ENCODE results near the gene CSTF1. TPM values are rescaled to one million over a fixed set of nuclear protein-coding genes. Genes with fewer than 3 reads are reported as not detected.

CSTF1 gene
- total and polyA plus RNA-seq, 2 of the 8 experiments (the other 6 are each of a cell fraction or from before 2014, with no cell fraction given), result 59.4 to 83.5 TPM

DNA sequence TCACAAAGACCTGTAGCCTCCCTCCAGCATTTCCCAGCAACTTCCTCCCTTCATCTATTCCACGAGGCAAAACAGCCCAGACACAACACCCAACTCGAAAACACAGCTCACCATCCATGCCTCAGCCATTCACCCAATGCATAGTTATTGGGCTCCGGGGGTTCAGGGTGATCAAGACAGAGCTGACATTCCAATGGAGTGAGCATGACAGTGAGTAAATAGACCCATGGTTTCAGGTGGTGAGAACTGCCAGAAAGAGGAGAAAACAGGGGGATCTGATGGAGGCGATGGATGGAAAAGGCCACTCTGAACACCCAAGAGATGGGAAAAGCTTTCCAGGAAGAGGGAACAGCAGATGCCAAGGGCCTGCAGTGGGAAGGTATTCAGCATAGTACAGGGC is 25.5 kb downstream of the CSTF1 start (continued):
- TF ChIP-seq, protein P1, sequence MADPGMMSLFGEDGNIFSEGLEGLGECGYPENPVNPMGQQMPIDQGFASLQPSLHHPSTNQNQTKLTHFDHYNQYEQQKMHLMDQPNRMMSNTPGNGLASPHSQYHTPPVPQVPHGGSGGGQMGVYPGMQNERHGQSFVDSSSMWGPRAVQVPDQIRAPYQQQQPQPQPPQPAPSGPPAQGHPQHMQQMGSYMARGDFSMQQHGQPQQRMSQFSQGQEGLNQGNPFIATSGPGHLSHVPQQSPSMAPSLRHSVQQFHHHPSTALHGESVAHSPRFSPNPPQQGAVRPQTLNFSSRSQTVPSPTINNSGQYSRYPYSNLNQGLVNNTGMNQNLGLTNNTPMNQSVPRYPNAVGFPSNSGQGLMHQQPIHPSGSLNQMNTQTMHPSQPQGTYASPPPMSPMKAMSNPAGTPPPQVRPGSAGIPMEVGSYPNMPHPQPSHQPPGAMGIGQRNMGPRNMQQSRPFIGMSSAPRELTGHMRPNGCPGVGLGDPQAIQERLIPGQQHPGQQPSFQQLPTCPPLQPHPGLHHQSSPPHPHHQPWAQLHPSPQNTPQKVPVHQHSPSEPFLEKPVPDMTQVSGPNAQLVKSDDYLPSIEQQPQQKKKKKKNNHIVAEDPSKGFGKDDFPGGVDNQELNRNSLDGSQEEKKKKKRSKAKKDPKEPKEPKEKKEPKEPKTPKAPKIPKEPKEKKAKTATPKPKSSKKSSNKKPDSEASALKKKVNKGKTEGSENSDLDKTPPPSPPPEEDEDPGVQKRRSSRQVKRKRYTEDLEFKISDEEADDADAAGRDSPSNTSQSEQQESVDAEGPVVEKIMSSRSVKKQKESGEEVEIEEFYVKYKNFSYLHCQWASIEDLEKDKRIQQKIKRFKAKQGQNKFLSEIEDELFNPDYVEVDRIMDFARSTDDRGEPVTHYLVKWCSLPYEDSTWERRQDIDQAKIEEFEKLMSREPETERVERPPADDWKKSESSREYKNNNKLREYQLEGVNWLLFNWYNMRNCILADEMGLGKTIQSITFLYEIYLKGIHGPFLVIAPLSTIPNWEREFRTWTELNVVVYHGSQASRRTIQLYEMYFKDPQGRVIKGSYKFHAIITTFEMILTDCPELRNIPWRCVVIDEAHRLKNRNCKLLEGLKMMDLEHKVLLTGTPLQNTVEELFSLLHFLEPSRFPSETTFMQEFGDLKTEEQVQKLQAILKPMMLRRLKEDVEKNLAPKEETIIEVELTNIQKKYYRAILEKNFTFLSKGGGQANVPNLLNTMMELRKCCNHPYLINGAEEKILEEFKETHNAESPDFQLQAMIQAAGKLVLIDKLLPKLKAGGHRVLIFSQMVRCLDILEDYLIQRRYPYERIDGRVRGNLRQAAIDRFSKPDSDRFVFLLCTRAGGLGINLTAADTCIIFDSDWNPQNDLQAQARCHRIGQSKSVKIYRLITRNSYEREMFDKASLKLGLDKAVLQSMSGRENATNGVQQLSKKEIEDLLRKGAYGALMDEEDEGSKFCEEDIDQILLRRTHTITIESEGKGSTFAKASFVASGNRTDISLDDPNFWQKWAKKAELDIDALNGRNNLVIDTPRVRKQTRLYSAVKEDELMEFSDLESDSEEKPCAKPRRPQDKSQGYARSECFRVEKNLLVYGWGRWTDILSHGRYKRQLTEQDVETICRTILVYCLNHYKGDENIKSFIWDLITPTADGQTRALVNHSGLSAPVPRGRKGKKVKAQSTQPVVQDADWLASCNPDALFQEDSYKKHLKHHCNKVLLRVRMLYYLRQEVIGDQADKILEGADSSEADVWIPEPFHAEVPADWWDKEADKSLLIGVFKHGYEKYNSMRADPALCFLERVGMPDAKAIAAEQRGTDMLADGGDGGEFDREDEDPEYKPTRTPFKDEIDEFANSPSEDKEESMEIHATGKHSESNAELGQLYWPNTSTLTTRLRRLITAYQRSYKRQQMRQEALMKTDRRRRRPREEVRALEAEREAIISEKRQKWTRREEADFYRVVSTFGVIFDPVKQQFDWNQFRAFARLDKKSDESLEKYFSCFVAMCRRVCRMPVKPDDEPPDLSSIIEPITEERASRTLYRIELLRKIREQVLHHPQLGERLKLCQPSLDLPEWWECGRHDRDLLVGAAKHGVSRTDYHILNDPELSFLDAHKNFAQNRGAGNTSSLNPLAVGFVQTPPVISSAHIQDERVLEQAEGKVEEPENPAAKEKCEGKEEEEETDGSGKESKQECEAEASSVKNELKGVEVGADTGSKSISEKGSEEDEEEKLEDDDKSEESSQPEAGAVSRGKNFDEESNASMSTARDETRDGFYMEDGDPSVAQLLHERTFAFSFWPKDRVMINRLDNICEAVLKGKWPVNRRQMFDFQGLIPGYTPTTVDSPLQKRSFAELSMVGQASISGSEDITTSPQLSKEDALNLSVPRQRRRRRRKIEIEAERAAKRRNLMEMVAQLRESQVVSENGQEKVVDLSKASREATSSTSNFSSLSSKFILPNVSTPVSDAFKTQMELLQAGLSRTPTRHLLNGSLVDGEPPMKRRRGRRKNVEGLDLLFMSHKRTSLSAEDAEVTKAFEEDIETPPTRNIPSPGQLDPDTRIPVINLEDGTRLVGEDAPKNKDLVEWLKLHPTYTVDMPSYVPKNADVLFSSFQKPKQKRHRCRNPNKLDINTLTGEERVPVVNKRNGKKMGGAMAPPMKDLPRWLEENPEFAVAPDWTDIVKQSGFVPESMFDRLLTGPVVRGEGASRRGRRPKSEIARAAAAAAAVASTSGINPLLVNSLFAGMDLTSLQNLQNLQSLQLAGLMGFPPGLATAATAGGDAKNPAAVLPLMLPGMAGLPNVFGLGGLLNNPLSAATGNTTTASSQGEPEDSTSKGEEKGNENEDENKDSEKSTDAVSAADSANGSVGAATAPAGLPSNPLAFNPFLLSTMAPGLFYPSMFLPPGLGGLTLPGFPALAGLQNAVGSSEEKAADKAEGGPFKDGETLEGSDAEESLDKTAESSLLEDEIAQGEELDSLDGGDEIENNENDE (IDR thresholded peaks at IDR 0.05; ENCODE audit: insufficient replicate concordance, low read length), result no peak
- TF ChIP-seq CHD2 (IDR thresholded peaks at IDR 0.05; ENCODE audit: low read length), result no peak
- no peak for TF ChIP-seq CHD1 (IDR thresholded peaks at IDR 0.05; ENCODE audit: low read depth, low read length)
- no peak for TF ChIP-seq GTF2F1 (IDR thresholded peaks at IDR 0.05; ENCODE audit: borderline replicate concordance, low read depth, low read length)
- no peak for TF ChIP-seq SP1 (IDR thresholded peaks at IDR 0.05; ENCODE audit: low read depth, low read length)
